Measurements from ENCODE around the gene SLC30A4. TPM values are rescaled to one million over a fixed set of nuclear protein-coding genes. Genes with fewer than 3 reads are reported as not detected.

SLC30A4 gene
- total and polyA plus RNA-seq, 2 donors (not counting 1 experiment from before 2014, with no cell fraction given), result 6.7 to 9.1 TPM

DNA sequence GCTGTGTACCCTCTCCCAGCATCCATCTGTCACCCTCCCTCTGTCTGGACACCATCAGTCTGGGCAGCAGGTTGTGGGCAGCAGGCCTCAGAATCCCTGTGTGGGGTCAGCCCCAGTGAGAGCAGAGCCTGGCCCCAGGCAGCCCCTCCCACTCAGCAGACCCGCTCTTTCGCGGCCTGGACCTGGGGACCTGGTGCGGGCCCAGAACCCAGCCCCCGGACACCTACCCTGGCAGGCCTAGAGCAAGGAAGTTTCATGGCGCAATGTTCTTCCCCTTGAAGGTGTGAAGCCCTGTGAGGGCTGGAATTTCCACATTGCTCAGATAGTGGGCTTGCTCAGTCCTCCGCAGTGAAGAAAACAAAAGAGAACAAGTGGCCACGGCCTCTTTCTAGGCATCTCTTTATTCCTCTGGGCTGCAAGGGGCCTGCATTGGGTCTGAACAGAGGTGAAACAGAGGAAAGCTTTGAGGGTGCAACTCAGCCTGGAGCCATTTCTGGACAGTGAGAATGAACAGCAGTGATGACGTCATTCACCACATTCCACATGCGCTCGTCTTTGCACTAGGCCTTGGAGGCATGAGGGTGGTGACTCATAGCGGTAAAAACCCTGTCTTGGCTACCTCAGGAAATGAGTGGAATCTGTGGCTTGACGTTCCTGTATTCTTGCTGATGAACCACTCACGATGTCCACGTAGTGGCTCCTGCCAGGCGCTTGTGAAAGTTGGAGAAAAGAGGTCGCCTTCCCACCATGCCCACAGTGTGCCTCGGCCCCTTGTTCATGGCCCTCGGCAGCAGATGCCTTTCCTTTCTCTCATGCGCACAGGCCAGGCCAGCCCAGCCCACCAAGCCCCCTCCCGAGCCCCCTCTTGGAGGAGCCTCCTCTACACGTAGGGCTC lies 66.1 kb downstream of the SLC30A4 start:
- no peak overlapping the region for H3K4me3 Mint-ChIP-seq
- peak overlapping the region; percentile 10 for H3K27ac Mint-ChIP-seq
- WGBS (ENCODE audit: insufficient coverage), result 78% methylated on average over 14 of the region's 22 CpGs
- Histone ChIP-seq H3K9me3 (ENCODE audit: control extremely low read depth in 1 of 3, control insufficient read depth in 2 of 3, insufficient read depth in 1 of 3, low read length in 2 of 3) (peaks cover 0 to 7% (median 0%) of the 10 kb centered on the region in 3 donors), H3K27ac (ENCODE audit: low read length in 2 of 2) (no peak overlapping the region), H2AFZ (ENCODE audit: insufficient read depth, low read depth, low read length, poor library complexity, severe bottlenecking) (no peak overlapping the region), H3K36me3 (replicated peaks in 1 of 2; ENCODE audit: control extremely low read depth in 1 of 2, control insufficient read depth in 1 of 2, extremely low read depth in 1 of 2, insufficient read depth in 2 of 2, low read length in 1 of 2) (no peaks in the 10 kb centered on the region), H3K27me3 (replicated peaks in 1 of 4; ENCODE audit: control extremely low read depth in 1 of 4, control insufficient read depth in 3 of 4, insufficient read depth in 4 of 4, low read length in 3 of 4) (no peaks in the 10 kb centered on the region), H3K79me2 (ENCODE audit: control insufficient read depth, insufficient read depth, low read length) (no peaks in the 10 kb centered on the region), H3K4me2 (replicated peaks; ENCODE audit: low read depth, low read length, poor library complexity, severe bottlenecking) (peak overlapping the region; percentile 5), H3K9ac (ENCODE audit: low read length) (no peak overlapping the region), H4K20me1 (ENCODE audit: control insufficient read depth, insufficient read depth, low read length, poor library complexity, severe bottlenecking) (no peaks in the 10 kb centered on the region), H3K4me1 (ENCODE audit: control insufficient read depth in 2 of 2, insufficient read depth in 2 of 2, low read length in 2 of 2) (peaks cover 34 to 37% of the 10 kb centered on the region in 2 donors), H3K4me3 (ENCODE audit: control extremely low read depth in 1 of 5, extremely low read depth in 1 of 5, insufficient read depth in 1 of 5, low read depth in 2 of 5, low read length in 4 of 5) (no peak overlapping the region)
- POLR2A ChIA-PET, result no interaction called here
- CTCF ChIA-PET, result interaction anchor here (0.9 to 8.1 kb wide), 39 partner anchors 8 to 433 kb away, joined by 3 to 187 read pairs (median 6); partner anchors contain the start of gene BLOC1S6
- peak; percentile 33 for DNase-seq
- intact Hi-C loops (cut with micrococcal nuclease), result loop anchor here (1.0 to 5.0 kb wide), 5 partner anchors 26 to 293 kb away; a partner anchor contains a TSS
- TF ChIP-seq, protein P1, sequence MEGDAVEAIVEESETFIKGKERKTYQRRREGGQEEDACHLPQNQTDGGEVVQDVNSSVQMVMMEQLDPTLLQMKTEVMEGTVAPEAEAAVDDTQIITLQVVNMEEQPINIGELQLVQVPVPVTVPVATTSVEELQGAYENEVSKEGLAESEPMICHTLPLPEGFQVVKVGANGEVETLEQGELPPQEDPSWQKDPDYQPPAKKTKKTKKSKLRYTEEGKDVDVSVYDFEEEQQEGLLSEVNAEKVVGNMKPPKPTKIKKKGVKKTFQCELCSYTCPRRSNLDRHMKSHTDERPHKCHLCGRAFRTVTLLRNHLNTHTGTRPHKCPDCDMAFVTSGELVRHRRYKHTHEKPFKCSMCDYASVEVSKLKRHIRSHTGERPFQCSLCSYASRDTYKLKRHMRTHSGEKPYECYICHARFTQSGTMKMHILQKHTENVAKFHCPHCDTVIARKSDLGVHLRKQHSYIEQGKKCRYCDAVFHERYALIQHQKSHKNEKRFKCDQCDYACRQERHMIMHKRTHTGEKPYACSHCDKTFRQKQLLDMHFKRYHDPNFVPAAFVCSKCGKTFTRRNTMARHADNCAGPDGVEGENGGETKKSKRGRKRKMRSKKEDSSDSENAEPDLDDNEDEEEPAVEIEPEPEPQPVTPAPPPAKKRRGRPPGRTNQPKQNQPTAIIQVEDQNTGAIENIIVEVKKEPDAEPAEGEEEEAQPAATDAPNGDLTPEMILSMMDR (IDR thresholded peaks at IDR 0.05), result no peak
- no peak for TF ChIP-seq EZH2 (IDR thresholded peaks at IDR 0.05; ENCODE audit: borderline replicate concordance, insufficient read depth, low read depth, low read length, poor library complexity, severe bottlenecking)
- no peaks in the 10 kb centered on the region for H3K9me3 Mint-ChIP-seq (ENCODE audit: insufficient read depth)
- ATAC-seq (ENCODE audit: low read depth), result no peak
- no peaks in the 10 kb centered on the region for H3K27me3 Mint-ChIP-seq
- peaks cover 42% of the 10 kb centered on the region for H3K4me1 Mint-ChIP-seq

- CTCF ChIA-PET, result interaction anchor here (1.1 to 8.1 kb wide), 9 partner anchors 11 to 292 kb away, joined by 4 to 187 read pairs (median 8); partner anchors contain the start of gene SQOR
- Mint-ChIP-seq H3K27ac (peak overlapping the region; percentile 70), H3K4me3 (peak overlapping the region; percentile 62), H3K27me3 (no peaks in the 10 kb centered on the region), H3K4me1 (peaks cover 42% of the 10 kb centered on the region), H3K9me3 (ENCODE audit: insufficient read depth) (no peaks in the 10 kb centered on the region)
- peak overlapping the region in 4 of 5 experiments; percentile 10 to 50 (median 24) for H3K4me3 ChIP-seq (ENCODE audit: control extremely low read depth in 1 of 5, extremely low read depth in 1 of 5, insufficient read depth in 1 of 5, low read depth in 2 of 5, low read length in 4 of 5)
- no peak for TF ChIP-seq EZH2 (IDR thresholded peaks at IDR 0.05; ENCODE audit: borderline replicate concordance, insufficient read depth, low read depth, low read length, poor library complexity, severe bottlenecking)
- TF ChIP-seq, protein P1 (IDR thresholded peaks at IDR 0.05), result no peak
- WGBS (ENCODE audit: insufficient coverage), result 0% methylated on average over 8 of the region's 8 CpGs
- peaks cover 0 to 2% (median 0%) of the 10 kb centered on the region in 3 donors for H3K9me3 ChIP-seq (ENCODE audit: control extremely low read depth in 1 of 3, control insufficient read depth in 2 of 3, insufficient read depth in 1 of 3, low read length in 2 of 3)
- H3K9ac ChIP-seq (ENCODE audit: low read length), result peak overlapping the region; percentile 45
- peak overlapping the region; percentile 84 for H3K4me2 ChIP-seq (replicated peaks; ENCODE audit: low read depth, low read length, poor library complexity, severe bottlenecking)
- no peaks in the 10 kb centered on the region for H3K79me2 ChIP-seq (ENCODE audit: control insufficient read depth, insufficient read depth, low read length)
- peaks cover 34 to 37% of the 10 kb centered on the region in 2 donors for H3K4me1 ChIP-seq (ENCODE audit: control insufficient read depth in 2 of 2, insufficient read depth in 2 of 2, low read length in 2 of 2)
- H2AFZ ChIP-seq (ENCODE audit: insufficient read depth, low read depth, low read length, poor library complexity, severe bottlenecking), result peak overlapping the region; percentile 50
- H3K27me3 ChIP-seq (replicated peaks in 1 of 4; ENCODE audit: control extremely low read depth in 1 of 4, control insufficient read depth in 3 of 4, insufficient read depth in 4 of 4, low read length in 3 of 4), result no peaks in the 10 kb centered on the region
- no peaks in the 10 kb centered on the region for H4K20me1 ChIP-seq (ENCODE audit: control insufficient read depth, insufficient read depth, low read length, poor library complexity, severe bottlenecking)
- no peaks in the 10 kb centered on the region for H3K36me3 ChIP-seq (replicated peaks in 1 of 2; ENCODE audit: control extremely low read depth in 1 of 2, control insufficient read depth in 1 of 2, extremely low read depth in 1 of 2, insufficient read depth in 2 of 2, low read length in 1 of 2)
- H3K27ac ChIP-seq (ENCODE audit: low read length in 2 of 2), result peak overlapping the region; percentile 75
- ATAC-seq (ENCODE audit: low read depth) (peak; percentile 50), DNase-seq (peak; percentile 84)
- POLR2A ChIA-PET, result no interaction called here
- intact Hi-C loops (cut with micrococcal nuclease), result loop anchor here (5.0 kb wide), 1 partner anchor 33 kb away; no protein-coding TSS in a partner anchor
Measured at GRCh38 chr15:45454814-45455213, 67.7 kb downstream of the SLC30A4 start.

All from B cell (primary cell).